ENCODE results near the gene ECE1. TPM values are rescaled to one million over a fixed set of nuclear protein-coding genes. Genes with fewer than 3 reads are reported as not detected.
A peak's percentile ranks its signal among the peaks of the same experiment; 100 is the strongest.

Gene ECE1
- total and polyA plus RNA-seq, 10 of the 15 experiments (the other 5 are each of a cell fraction or from before 2014, with no cell fraction given), result 0.97 to 81.0 (median 37.0) TPM

DNA sequence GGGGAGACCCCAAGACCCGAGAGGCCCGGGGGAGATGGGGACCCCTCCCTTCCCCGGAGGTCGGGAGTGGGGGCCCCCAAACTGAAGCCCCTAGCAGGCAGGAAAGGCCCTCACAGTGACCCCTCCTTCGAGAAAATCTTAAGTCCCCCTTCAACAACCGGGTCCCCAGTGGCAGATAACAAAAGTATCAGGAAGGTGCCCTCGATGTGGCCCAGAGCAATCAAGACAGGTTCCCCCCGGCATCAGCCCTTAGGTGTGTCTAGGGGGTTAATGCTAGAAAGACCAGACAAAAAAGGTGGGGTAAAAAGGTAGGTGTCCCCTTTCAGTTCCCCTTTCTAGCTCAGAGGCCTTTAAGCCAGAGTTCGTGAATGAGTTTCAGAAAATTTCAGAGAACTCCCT is 282 bp upstream of the ECE1 start (continued):
- TF ChIP-seq, protein P1, sequence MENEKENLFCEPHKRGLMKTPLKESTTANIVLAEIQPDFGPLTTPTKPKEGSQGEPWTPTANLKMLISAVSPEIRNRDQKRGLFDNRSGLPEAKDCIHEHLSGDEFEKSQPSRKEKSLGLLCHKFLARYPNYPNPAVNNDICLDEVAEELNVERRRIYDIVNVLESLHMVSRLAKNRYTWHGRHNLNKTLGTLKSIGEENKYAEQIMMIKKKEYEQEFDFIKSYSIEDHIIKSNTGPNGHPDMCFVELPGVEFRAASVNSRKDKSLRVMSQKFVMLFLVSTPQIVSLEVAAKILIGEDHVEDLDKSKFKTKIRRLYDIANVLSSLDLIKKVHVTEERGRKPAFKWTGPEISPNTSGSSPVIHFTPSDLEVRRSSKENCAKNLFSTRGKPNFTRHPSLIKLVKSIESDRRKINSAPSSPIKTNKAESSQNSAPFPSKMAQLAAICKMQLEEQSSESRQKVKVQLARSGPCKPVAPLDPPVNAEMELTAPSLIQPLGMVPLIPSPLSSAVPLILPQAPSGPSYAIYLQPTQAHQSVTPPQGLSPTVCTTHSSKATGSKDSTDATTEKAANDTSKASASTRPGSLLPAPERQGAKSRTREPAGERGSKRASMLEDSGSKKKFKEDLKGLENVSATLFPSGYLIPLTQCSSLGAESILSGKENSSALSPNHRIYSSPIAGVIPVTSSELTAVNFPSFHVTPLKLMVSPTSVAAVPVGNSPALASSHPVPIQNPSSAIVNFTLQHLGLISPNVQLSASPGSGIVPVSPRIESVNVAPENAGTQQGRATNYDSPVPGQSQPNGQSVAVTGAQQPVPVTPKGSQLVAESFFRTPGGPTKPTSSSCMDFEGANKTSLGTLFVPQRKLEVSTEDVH (IDR thresholded peaks at IDR 0.05; ENCODE audit: low read depth, partially characterized antibody), result no peak
- TF ChIP-seq SIN3A (IDR thresholded peaks at IDR 0.05; ENCODE audit: low read depth, low read length) (0 out of 2 replicates have a peak, but pooled peaks have one; percentile 35), NBN (IDR thresholded peaks at IDR 0.05) (0 out of 2 replicates have a peak, but pooled peaks have one; percentile 44), DPF2 (IDR thresholded peaks at IDR 0.05) (peak; percentile 78), NFIC (IDR thresholded peaks at IDR 0.05; ENCODE audit: low read depth, low read length) (peak; percentile 44; the same call in 1 of the 2 replicates), LARP7 (IDR thresholded peaks at IDR 0.05) (peak; percentile 14; the same call in 1 of the 2 replicates), IKZF1 (conservative IDR thresholded peaks at IDR 0.05) (peak; percentile 34), EED (IDR thresholded peaks at IDR 0.05; ENCODE audit: low read depth) (peak; percentile 66; the same call in 1 of the 2 replicates), PAX5 (IDR thresholded peaks at IDR 0.05; ENCODE audit: borderline replicate concordance, low read depth, low read length) (peak; percentile 42; the same call in 1 of the 2 replicates), CHD2 (IDR thresholded peaks at IDR 0.05; ENCODE audit: borderline replicate concordance, low read depth, low read length) (0 out of 2 replicates have a peak, but pooled peaks have one; percentile 19), EP300 (IDR thresholded peaks at IDR 0.05; ENCODE audit: borderline replicate concordance in 1 of 2, control insufficient read depth in 1 of 2, low read depth in 2 of 2, low read length in 2 of 2) (peak in 1 of 2 experiments; percentile 80; a peak in 2 of 4 replicates), SKIL (IDR thresholded peaks at IDR 0.05; ENCODE audit: low read depth, poor library complexity, severe bottlenecking) (peak; percentile 76), FOXM1 (IDR thresholded peaks at IDR 0.05; ENCODE audit: low read depth, low read length) (peak; percentile 30; the same call in 1 of the 2 replicates), ATF7 (IDR thresholded peaks at IDR 0.05; ENCODE audit: low read depth) (peak; percentile 14; the same call in 1 of the 2 replicates)
- TF ChIP-seq, protein P2, sequence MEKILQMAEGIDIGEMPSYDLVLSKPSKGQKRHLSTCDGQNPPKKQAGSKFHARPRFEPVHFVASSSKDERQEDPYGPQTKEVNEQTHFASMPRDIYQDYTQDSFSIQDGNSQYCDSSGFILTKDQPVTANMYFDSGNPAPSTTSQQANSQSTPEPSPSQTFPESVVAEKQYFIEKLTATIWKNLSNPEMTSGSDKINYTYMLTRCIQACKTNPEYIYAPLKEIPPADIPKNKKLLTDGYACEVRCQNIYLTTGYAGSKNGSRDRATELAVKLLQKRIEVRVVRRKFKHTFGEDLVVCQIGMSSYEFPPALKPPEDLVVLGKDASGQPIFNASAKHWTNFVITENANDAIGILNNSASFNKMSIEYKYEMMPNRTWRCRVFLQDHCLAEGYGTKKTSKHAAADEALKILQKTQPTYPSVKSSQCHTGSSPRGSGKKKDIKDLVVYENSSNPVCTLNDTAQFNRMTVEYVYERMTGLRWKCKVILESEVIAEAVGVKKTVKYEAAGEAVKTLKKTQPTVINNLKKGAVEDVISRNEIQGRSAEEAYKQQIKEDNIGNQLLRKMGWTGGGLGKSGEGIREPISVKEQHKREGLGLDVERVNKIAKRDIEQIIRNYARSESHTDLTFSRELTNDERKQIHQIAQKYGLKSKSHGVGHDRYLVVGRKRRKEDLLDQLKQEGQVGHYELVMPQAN (conservative IDR thresholded peaks at IDR 0.05), result no peak

Measured in GM12878 (cell line).